ENCODE data around the gene IL12RB2. TPM values are rescaled to one million over a fixed set of nuclear protein-coding genes. Genes with fewer than 3 reads are reported as not detected.
A peak's percentile ranks its signal among the peaks of the same experiment; 100 is the strongest.

The IL12RB2 gene
- total RNA-seq, 1 donor from 2014 or later: not detected

DNA sequence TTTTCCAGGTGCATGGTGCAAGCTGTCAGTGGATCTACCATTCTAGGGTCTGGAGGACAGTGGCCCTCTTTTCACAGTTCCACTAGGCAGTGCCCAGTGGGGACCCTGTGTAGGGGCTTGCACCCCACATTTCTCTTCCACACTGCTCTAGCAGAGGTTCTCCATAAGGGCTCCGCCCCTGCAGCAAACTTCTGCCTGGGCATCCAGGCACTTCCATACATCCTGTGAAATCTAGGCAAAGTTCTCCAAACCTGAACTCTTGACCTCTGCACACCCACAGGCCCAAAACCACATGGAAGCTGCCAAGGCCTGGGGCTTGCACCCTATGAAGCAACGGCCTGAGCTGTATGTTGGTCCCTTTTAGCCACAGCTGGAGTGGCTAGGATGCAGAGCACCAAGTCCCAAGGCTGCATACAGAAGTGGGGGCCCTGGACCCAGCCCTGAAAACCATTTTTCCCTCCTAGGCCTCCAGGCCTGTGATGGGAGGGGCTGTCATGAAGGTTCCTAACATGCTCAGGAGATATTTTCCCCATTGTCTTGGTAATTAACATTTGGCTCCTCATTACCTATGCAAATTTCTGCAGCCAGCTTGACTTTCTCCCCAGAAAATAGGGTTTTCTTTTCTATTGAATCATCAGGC is 76.4 kb downstream of the IL12RB2 start:
- H3K9me3 ChIP-seq: no peaks in the 10 kb centered on the region
- no peak for DNase-seq (ENCODE audit: low spot score in 2 of 2)
- H3K36me3 ChIP-seq: no peaks in the 10 kb centered on the region
- H3K27me3 ChIP-seq: no peaks in the 10 kb centered on the region
- TF ChIP-seq CTCF (IDR thresholded peaks at IDR 0.05): no peak
- no peak overlapping the region for H3K4me3 ChIP-seq
- no peaks in the 10 kb centered on the region for H3K4me1 ChIP-seq
- H3K27ac ChIP-seq: no peak overlapping the region
- intact Hi-C loops (cut with DNase I): no loop called here

- no peak for TF ChIP-seq CTCF (IDR thresholded peaks at IDR 0.05)
- no peaks in the 10 kb centered on the region for H3K27me3 ChIP-seq
- H3K4me3 ChIP-seq: no peak overlapping the region
- H3K36me3 ChIP-seq: no peaks in the 10 kb centered on the region
- H3K9me3 ChIP-seq: no peaks in the 10 kb centered on the region
- no peaks in the 10 kb centered on the region for H3K4me1 ChIP-seq
- H3K27ac ChIP-seq: no peak overlapping the region
- no peak for DNase-seq (ENCODE audit: low spot score in 2 of 2)
- intact Hi-C loops (cut with DNase I): no loop called here
Measured at GRCh38 chr1:67390041-67390887, 82.6 kb downstream of the IL12RB2 start.

GRCh38 chr1:67393240-67393639 is 85.6 kb downstream of the IL12RB2 start:
- TF ChIP-seq CTCF (IDR thresholded peaks at IDR 0.05): no peak
- no peaks in the 10 kb centered on the region for H3K36me3 ChIP-seq
- intact Hi-C loops (cut with DNase I): no loop called here
- H3K27me3 ChIP-seq: no peaks in the 10 kb centered on the region
- DNase-seq (ENCODE audit: low spot score in 2 of 2): no peak
- H3K4me1 ChIP-seq: no peaks in the 10 kb centered on the region
- no peaks in the 10 kb centered on the region for H3K9me3 ChIP-seq
- peak overlapping the region in 1 of 2 donors; percentile 16 for H3K4me3 ChIP-seq
- H3K27ac ChIP-seq: peak overlapping the region in 1 of 2 donors; percentile 33

GRCh38 chr1:67393737-67394136 is 86.1 kb downstream of the IL12RB2 start:
- no peaks in the 10 kb centered on the region for H3K9me3 ChIP-seq
- intact Hi-C loops (cut with DNase I): no loop called here
- no peaks in the 10 kb centered on the region for H3K36me3 ChIP-seq
- no peaks in the 10 kb centered on the region for H3K4me1 ChIP-seq
- peak overlapping the region in 1 of 2 donors; percentile 16 for H3K4me3 ChIP-seq
- H3K27me3 ChIP-seq: no peaks in the 10 kb centered on the region
- TF ChIP-seq CTCF (IDR thresholded peaks at IDR 0.05): no peak
- peak overlapping the region in 1 of 2 donors; percentile 33 for H3K27ac ChIP-seq
- no peak for DNase-seq (ENCODE audit: low spot score in 2 of 2)

- Histone ChIP-seq H3K9me3 (no peaks in the 10 kb centered on the region), H3K36me3 (no peaks in the 10 kb centered on the region), H3K4me3 (no peak overlapping the region), H3K27ac (no peak overlapping the region), H3K4me1 (no peaks in the 10 kb centered on the region), H3K27me3 (no peaks in the 10 kb centered on the region)
- no peak for TF ChIP-seq CTCF (IDR thresholded peaks at IDR 0.05)
- no peak for DNase-seq (ENCODE audit: low spot score in 2 of 2)
- intact Hi-C loops (cut with DNase I): no loop called here
Measured at GRCh38 chr1:67394548-67394947, 86.9 kb downstream of the IL12RB2 start.
